Measurements from ENCODE around the gene TANGO2. TPM values are rescaled to one million over a fixed set of nuclear protein-coding genes. Genes with fewer than 3 reads are reported as not detected.

The TANGO2 gene
- total and polyA plus RNA-seq, 10 of the 15 experiments (the other 5 are each of a cell fraction or from before 2014, with no cell fraction given), result 4.0 to 24.8 (median 20.9) TPM

DNA sequence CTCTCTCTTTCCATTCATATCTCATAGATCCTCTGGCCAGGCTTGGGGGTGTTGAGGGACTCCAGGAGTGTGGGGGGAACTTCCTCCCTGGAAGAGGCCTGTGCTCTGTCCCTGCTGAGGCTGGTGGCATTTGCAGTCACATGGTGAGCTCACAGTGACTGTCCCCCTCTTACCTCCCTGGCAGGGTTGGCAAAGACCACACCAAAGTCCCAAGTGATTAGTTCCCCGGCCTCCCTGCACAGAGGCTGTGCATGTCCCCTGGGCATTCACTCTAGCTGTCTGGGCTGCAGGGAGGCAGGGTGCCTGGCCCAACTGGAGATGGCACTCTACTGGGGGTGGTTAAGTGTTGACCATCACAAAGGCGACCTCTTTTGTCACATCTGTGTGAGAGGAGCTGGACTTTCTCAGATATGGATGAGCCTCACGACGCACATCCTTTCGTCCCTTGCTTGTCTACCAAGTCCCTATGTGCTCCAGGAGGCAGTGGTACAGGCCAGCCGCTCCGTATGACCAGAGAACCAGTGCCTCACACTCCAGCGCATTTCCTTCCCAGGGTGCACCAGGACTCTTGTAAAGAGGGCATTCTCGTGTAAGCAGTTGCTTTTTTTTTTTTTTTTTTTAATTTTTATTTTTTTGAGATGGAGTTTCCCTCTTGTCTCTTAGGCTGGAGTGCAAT is 8.8 kb downstream of the TANGO2 start (continued):
- TF ChIP-seq EP300 (IDR thresholded peaks at IDR 0.05; ENCODE audit: borderline replicate concordance in 1 of 2, control insufficient read depth in 1 of 2, low read depth in 2 of 2, low read length in 2 of 2), result no peak
- no peak for TF ChIP-seq POLR2AphosphoS2 (IDR thresholded peaks at IDR 0.05; ENCODE audit: low read depth, low read length)
- no peak for TF ChIP-seq NFIC (IDR thresholded peaks at IDR 0.05; ENCODE audit: low read depth, low read length)
- TF ChIP-seq ESRRA (IDR thresholded peaks at IDR 0.05; ENCODE audit: low read length), result no peak
- no peak for TF ChIP-seq PAX5 (IDR thresholded peaks at IDR 0.05; ENCODE audit: borderline replicate concordance, low read depth, low read length)
- TF ChIP-seq CHD4 (IDR thresholded peaks at IDR 0.05), result no peak
- TF ChIP-seq, protein P1, sequence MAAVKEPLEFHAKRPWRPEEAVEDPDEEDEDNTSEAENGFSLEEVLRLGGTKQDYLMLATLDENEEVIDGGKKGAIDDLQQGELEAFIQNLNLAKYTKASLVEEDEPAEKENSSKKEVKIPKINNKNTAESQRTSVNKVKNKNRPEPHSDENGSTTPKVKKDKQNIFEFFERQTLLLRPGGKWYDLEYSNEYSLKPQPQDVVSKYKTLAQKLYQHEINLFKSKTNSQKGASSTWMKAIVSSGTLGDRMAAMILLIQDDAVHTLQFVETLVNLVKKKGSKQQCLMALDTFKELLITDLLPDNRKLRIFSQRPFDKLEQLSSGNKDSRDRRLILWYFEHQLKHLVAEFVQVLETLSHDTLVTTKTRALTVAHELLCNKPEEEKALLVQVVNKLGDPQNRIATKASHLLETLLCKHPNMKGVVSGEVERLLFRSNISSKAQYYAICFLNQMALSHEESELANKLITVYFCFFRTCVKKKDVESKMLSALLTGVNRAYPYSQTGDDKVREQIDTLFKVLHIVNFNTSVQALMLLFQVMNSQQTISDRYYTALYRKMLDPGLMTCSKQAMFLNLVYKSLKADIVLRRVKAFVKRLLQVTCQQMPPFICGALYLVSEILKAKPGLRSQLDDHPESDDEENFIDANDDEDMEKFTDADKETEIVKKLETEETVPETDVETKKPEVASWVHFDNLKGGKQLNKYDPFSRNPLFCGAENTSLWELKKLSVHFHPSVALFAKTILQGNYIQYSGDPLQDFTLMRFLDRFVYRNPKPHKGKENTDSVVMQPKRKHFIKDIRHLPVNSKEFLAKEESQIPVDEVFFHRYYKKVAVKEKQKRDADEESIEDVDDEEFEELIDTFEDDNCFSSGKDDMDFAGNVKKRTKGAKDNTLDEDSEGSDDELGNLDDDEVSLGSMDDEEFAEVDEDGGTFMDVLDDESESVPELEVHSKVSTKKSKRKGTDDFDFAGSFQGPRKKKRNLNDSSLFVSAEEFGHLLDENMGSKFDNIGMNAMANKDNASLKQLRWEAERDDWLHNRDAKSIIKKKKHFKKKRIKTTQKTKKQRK (IDR thresholded peaks at IDR 0.05; ENCODE audit: low read depth, low read length), result no peak
- TF ChIP-seq, protein P2, sequence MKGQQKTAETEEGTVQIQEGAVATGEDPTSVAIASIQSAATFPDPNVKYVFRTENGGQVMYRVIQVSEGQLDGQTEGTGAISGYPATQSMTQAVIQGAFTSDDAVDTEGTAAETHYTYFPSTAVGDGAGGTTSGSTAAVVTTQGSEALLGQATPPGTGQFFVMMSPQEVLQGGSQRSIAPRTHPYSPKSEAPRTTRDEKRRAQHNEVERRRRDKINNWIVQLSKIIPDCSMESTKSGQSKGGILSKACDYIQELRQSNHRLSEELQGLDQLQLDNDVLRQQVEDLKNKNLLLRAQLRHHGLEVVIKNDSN (IDR thresholded peaks at IDR 0.05; ENCODE audit: borderline replicate concordance, extremely low read length, insufficient read depth, low read depth, low read length), result no peak
- no peak for TF ChIP-seq YY1 (IDR thresholded peaks at IDR 0.05; ENCODE audit: low read depth, low read length)
- TF ChIP-seq, protein P3, sequence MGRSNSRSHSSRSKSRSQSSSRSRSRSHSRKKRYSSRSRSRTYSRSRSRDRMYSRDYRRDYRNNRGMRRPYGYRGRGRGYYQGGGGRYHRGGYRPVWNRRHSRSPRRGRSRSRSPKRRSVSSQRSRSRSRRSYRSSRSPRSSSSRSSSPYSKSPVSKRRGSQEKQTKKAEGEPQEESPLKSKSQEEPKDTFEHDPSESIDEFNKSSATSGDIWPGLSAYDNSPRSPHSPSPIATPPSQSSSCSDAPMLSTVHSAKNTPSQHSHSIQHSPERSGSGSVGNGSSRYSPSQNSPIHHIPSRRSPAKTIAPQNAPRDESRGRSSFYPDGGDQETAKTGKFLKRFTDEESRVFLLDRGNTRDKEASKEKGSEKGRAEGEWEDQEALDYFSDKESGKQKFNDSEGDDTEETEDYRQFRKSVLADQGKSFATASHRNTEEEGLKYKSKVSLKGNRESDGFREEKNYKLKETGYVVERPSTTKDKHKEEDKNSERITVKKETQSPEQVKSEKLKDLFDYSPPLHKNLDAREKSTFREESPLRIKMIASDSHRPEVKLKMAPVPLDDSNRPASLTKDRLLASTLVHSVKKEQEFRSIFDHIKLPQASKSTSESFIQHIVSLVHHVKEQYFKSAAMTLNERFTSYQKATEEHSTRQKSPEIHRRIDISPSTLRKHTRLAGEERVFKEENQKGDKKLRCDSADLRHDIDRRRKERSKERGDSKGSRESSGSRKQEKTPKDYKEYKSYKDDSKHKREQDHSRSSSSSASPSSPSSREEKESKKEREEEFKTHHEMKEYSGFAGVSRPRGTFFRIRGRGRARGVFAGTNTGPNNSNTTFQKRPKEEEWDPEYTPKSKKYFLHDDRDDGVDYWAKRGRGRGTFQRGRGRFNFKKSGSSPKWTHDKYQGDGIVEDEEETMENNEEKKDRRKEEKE (IDR thresholded peaks at IDR 0.05), result no peak
- no peak for TF ChIP-seq TAF1 (IDR thresholded peaks at IDR 0.05; ENCODE audit: borderline replicate concordance, low read depth, low read length)
